Ishikawa (cell line): ENCODE measurements around the gene CHN2.

Experiments
- CEBPB ChIP-seq: IDR thresholded peaks from 2 replicates; pipeline ENCODE4 v1.6.1; 2012
- EP300 ChIP-seq: IDR thresholded peaks from 2 replicates; pipeline ENCODE4 v1.6.1; 2012; ENCODE audit warnings: borderline replicate concordance
- FOXM1 ChIP-seq: IDR thresholded peaks from 2 replicates; pipeline ENCODE4 v1.6.1; 2012; ENCODE audit warnings: low read depth, borderline replicate concordance
- RAD21 ChIP-seq: IDR thresholded peaks from 2 replicates; pipeline ENCODE4 v1.6.1; 2012; ENCODE audit warnings: low read depth
- TAF1 ChIP-seq: IDR thresholded peaks from 2 replicates; pipeline ENCODE4 v1.6.1; 2012; ENCODE audit warnings: low read depth, mild to moderate bottlenecking
- TCF12 ChIP-seq: IDR thresholded peaks from 2 replicates; pipeline ENCODE4 v1.6.1; 2012; ENCODE audit warnings: low read depth
- YY1 ChIP-seq: IDR thresholded peaks from 2 replicates; pipeline ENCODE4 v1.6.1; 2012; ENCODE audit warnings: low read depth
- TF ChIP-seq, protein P1 (sequence below): IDR thresholded peaks from 2 replicates; pipeline ENCODE4 v1.6.1; 2012
- TF ChIP-seq, protein P2 (sequence below): IDR thresholded peaks from 2 replicates; pipeline ENCODE4 v1.6.1; 2012

DNA sequence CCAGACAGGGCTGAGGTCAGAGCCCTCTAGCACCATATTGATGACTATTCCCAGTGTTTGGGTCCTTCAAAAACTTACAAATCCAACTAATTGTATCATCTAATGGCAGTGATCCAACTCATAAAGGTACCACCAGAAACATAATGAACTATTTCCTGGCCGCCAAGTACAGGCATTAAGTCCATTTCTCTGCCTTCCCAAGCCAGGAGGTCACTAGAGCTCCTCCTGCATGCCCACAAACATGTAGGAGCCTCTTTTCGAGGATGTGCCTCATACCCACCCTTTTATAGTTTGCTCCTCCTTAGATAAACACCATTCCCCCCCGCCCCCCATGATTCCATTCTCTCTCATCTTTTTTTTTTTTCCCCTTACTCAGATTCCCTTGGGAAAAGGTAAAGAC, 91.3 kb downstream of the CHN2 start:
- TF ChIP-seq TAF1, result no peak
- no peak for TF ChIP-seq RAD21
- TF ChIP-seq, protein P1, sequence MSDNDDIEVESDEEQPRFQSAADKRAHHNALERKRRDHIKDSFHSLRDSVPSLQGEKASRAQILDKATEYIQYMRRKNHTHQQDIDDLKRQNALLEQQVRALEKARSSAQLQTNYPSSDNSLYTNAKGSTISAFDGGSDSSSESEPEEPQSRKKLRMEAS, result no peak
- TF ChIP-seq, protein P2, sequence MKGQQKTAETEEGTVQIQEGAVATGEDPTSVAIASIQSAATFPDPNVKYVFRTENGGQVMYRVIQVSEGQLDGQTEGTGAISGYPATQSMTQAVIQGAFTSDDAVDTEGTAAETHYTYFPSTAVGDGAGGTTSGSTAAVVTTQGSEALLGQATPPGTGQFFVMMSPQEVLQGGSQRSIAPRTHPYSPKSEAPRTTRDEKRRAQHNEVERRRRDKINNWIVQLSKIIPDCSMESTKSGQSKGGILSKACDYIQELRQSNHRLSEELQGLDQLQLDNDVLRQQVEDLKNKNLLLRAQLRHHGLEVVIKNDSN, result no peak
- no peak for TF ChIP-seq YY1
- TF ChIP-seq FOXM1, result no peak
- TF ChIP-seq TCF12, result no peak
- no peak for TF ChIP-seq CEBPB
- no peak for TF ChIP-seq EP300
